GM21381 (cell line): ENCODE results near the gene RGPD3.

Experiments used
- ATAC-seq: cut with Tn5 transposase; IDR thresholded peaks from one replicate; pipeline ENCODE4 v1.9.1; 2021; ENCODE audit warnings: mild to moderate bottlenecking, moderate library complexity; ENCODE audit not compliant: unreplicated experiment

RGPD3 gene

GRCh38 chr2:106344302-106344701 is 123.9 kb downstream of the RGPD3 start:
- ATAC-seq = no peak

GRCh38 chr2:106343274-106343673 is 124.9 kb downstream of the RGPD3 start:
- no peak for ATAC-seq

- ATAC-seq = no peak
Measured at GRCh38 chr2:106342831-106343251, 125.4 kb downstream of the RGPD3 start.

GRCh38 chr2:106341666-106342065 is 126.5 kb downstream of the RGPD3 start:
- ATAC-seq = no peak
